ENCODE measurements around the gene SLC6A8. TPM values are rescaled to one million over a fixed set of nuclear protein-coding genes. Genes with fewer than 3 reads are reported as not detected.
A peak's percentile ranks its signal among the peaks of the same experiment; 100 is the strongest.

SLC6A8 gene
- total RNA-seq, 1 experiment from 2014 or later, result 49.8 TPM

DNA sequence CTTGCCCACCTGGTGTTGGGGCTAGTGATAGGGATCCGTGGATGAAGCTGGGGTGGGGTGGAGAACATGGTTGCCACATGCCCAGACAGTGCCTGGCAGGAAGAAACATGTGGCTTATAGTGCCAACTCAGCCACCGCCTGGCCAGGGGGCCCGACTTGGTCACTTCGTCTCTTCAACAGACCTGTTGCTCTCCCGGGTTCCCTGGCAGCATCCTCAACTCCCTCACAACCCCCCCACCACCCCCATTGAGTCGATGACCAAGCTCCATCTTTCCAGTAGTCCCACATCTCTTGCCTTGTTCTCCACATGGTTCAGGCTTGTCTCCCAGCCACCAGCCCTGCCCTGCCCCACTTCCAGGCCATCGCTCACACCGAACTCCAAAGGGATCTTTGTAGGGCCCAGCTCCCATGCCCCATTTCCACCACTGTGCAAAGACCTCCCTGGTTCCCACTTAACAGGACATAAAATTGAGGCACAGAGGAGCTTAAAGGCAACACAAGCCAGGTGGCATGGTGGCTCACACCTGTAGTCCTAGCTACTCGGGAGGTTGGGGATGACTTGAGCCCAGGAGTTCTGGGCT, 21.9 kb upstream of the SLC6A8 start:
- no peak for TF ChIP-seq EZH2 (IDR thresholded peaks at IDR 0.05; ENCODE audit: borderline replicate concordance, low read depth, low read length, poor library complexity, severe bottlenecking)
- TF ChIP-seq CTCF (conservative IDR thresholded peaks at IDR 0.05; ENCODE audit: low read depth, low read length), result no peak
- intact Hi-C loops (cut with micrococcal nuclease; ENCODE audit: unreplicated experiment), result loop anchor here (5.0 to 10.0 kb wide), 2 partner anchors 631 to 709 kb away; no protein-coding TSS in a partner anchor
- CTCF ChIA-PET, result no interaction called here
- Histone ChIP-seq H3K27me3 (replicated peaks; ENCODE audit: insufficient read depth, low read depth, low read length, poor library complexity) (peaks cover 14% of the 10 kb centered on the region), H3K36me3 (ENCODE audit: insufficient read depth, low read length, poor library complexity, severe bottlenecking) (no peaks in the 10 kb centered on the region), H3K27ac (ENCODE audit: low read depth, low read length, poor library complexity, severe bottlenecking) (no peak overlapping the region), H3K9me3 (ENCODE audit: low read depth, low read length, poor library complexity, severe bottlenecking) (no peaks in the 10 kb centered on the region), H3K4me1 (ENCODE audit: insufficient read depth, low read length, poor library complexity, severe bottlenecking) (no peaks in the 10 kb centered on the region), H3K4me3 (ENCODE audit: low read depth, low read length, poor library complexity, severe bottlenecking) (no peak overlapping the region)
- DNase-seq (ENCODE audit: low spot score), result no peak
- POLR2A ChIA-PET (ENCODE audit: low non-redundant PET), result no interaction called here
- BruUV-seq (replicated peaks), result no TSS peak

DNA sequence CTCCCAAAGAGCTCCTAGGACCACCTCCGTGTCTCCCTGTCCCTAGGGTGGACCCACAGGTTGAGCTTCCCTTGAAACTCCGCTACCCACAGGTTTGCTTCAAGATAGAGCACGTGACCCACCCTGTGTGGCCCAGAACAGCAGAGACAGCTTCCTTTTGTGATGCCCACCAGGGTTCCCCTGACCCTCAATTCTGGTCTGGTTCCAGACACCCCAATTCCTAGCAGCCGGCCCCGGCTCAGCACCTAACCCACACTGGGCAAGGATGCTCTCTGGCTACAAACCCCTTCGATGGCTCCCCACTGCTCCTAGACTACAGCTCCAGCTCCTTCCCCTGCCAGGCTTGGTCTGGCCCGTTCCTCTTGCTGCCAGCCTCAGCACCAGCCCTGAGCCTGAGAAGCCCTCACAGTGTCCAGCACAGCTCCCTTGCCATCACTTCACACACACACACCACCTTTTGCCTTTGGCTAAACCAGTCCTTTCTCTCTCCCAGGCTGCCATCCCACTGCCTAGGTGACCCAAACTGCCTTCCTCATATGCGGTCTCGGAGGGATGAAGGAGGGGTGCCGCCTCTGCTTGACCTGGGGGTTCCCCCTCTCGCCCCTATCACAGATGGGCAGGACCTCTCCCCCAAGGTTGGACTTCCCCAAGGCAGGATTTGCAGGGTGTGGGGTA, 20.3 kb upstream of the SLC6A8 start:
- Histone ChIP-seq H3K4me3 (ENCODE audit: low read depth, low read length, poor library complexity, severe bottlenecking) (peak overlapping the region; percentile 38), H3K4me1 (ENCODE audit: insufficient read depth, low read length, poor library complexity, severe bottlenecking) (no peaks in the 10 kb centered on the region), H3K27me3 (replicated peaks; ENCODE audit: insufficient read depth, low read depth, low read length, poor library complexity) (no peaks in the 10 kb centered on the region), H3K27ac (ENCODE audit: low read depth, low read length, poor library complexity, severe bottlenecking) (no peak overlapping the region), H3K36me3 (ENCODE audit: insufficient read depth, low read length, poor library complexity, severe bottlenecking) (no peaks in the 10 kb centered on the region), H3K9me3 (ENCODE audit: low read depth, low read length, poor library complexity, severe bottlenecking) (no peaks in the 10 kb centered on the region)
- POLR2A ChIA-PET (ENCODE audit: low non-redundant PET), result interaction anchor here (0.6 kb wide), 1 partner anchor 305 kb away, joined by 3 read pairs; no protein-coding TSS in a partner anchor
- no TSS peak for BruUV-seq (replicated peaks)
- DNase-seq (ENCODE audit: low spot score), result no peak
- TF ChIP-seq CTCF (conservative IDR thresholded peaks at IDR 0.05; ENCODE audit: low read depth, low read length) (no peak), EZH2 (IDR thresholded peaks at IDR 0.05; ENCODE audit: borderline replicate concordance, low read depth, low read length, poor library complexity, severe bottlenecking) (no peak)
- CTCF ChIA-PET, result interaction anchor here (0.7 to 2.1 kb wide), 9 partner anchors 9 to 726 kb away, joined by 3 to 17 read pairs (median 5); no protein-coding TSS in a partner anchor
- intact Hi-C loops (cut with micrococcal nuclease; ENCODE audit: unreplicated experiment), result loop anchor here (1.0 to 10.0 kb wide), 3 partner anchors 57 to 710 kb away; no protein-coding TSS in a partner anchor

DNA sequence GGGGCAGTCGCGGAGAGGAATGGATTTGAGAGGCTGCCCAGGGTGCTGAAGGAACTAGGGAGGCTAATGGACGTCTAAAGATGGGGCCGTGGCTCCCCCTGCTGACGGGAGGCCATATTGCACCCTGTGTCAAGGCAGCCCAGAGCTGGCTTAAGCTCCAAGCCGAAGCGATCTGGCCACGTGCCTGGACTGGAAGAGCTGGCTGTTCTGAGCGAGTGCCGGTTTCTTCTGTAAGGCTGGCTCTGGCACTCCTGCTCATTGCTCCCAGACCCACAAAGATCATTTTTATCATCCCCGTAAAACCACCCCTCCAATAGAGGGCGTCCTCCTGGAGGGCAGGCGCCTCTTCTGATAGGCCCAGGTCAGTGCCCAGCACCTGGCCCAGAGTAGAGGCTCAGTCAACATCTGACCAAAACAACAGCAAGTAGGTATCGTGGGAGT, 19.8 kb upstream of the SLC6A8 start:
- DNase-seq (ENCODE audit: low spot score), result peak; percentile 88
- H3K4me1 ChIP-seq (ENCODE audit: insufficient read depth, low read length, poor library complexity, severe bottlenecking), result no peaks in the 10 kb centered on the region
- no TSS peak for BruUV-seq (replicated peaks)
- no peaks in the 10 kb centered on the region for H3K9me3 ChIP-seq (ENCODE audit: low read depth, low read length, poor library complexity, severe bottlenecking)
- H3K36me3 ChIP-seq (ENCODE audit: insufficient read depth, low read length, poor library complexity, severe bottlenecking), result no peaks in the 10 kb centered on the region
- peak overlapping the region; percentile 38 for H3K4me3 ChIP-seq (ENCODE audit: low read depth, low read length, poor library complexity, severe bottlenecking)
- no peaks in the 10 kb centered on the region for H3K27me3 ChIP-seq (replicated peaks; ENCODE audit: insufficient read depth, low read depth, low read length, poor library complexity)
- ChIA-PET POLR2A (ENCODE audit: low non-redundant PET) (no interaction called here), CTCF (interaction anchor here (0.6 to 2.1 kb wide), 8 partner anchors 9 to 129 kb away, joined by 3 to 17 read pairs (median 4); no protein-coding TSS in a partner anchor)
- intact Hi-C loops (cut with micrococcal nuclease; ENCODE audit: unreplicated experiment), result loop anchor here (1.0 to 10.0 kb wide), 5 partner anchors 21 to 711 kb away; partner anchors contain the start of gene DUSP9
- no peak for TF ChIP-seq EZH2 (IDR thresholded peaks at IDR 0.05; ENCODE audit: borderline replicate concordance, low read depth, low read length, poor library complexity, severe bottlenecking)
- TF ChIP-seq CTCF (conservative IDR thresholded peaks at IDR 0.05; ENCODE audit: low read depth, low read length), result peak; percentile 86
- H3K27ac ChIP-seq (ENCODE audit: low read depth, low read length, poor library complexity, severe bottlenecking), result no peak overlapping the region

Measured in A673 (cell line).